K562 (cell line): ENCODE data around the gene SCAMP3. TPM values are rescaled to one million over a fixed set of nuclear protein-coding genes. Genes with fewer than 3 reads are reported as not detected.

ENCODE experiments used
- ASH1L ChIP-seq: fragments of 450-650 bp; IDR thresholded peaks from 2 replicates; pipeline ENCODE4 v1.6.1; 2018; ENCODE audit warnings: borderline replicate concordance, mild to moderate bottlenecking, low read depth; ENCODE audit not compliant: partially characterized antibody
- BCL6 ChIP-seq: fragments of 250-450 bp; sonication (Bioruptor Pico); IDR thresholded peaks from 2 replicates; pipeline ENCODE4 v1.4.0; 2020
- BRCA1 ChIP-seq, 2 experiments: fragments of 450-650 bp in 1 of 2; sonication (generic) in 1 of 2; formaldehyde crosslinking in 1 of 2; IDR thresholded peaks; 2 replicates each; pipeline versions ENCODE4 v1.5.0 to v1.6.1; 2017 to 2020; ENCODE audit warnings: mild to moderate bottlenecking in 1 of 2, missing genetic modification reagents in 1 of 2
- C11orf30 ChIP-seq: fragments of 450-650 bp; IDR thresholded peaks from 2 replicates; pipeline ENCODE4 v1.6.1; 2016; ENCODE audit warnings: low read depth, mild to moderate bottlenecking
- CHD2 ChIP-seq: IDR thresholded peaks from 2 replicates; pipeline ENCODE4 v1.6.1; 2011; ENCODE audit warnings: low read depth, low read length
- CHD4 ChIP-seq: fragments of 200-600 bp; sonication (generic); IDR thresholded peaks from 3 replicates; pipeline ENCODE4 v1.6.1; 2012; ENCODE audit warnings: low read depth, mild to moderate bottlenecking, mixed read lengths, low read length, inconsistent platforms; ENCODE audit not compliant: insufficient read depth, insufficient replicate concordance, poor library complexity, severe bottlenecking
- ETV1 ChIP-seq: fragments of 450-650 bp; conservative IDR thresholded peaks from 2 replicates; pipeline ENCODE4 v1.6.1; 2016; ENCODE audit warnings: missing genetic modification characterization, control low read depth, low read depth, missing compliant biosample characterization
- GATAD2A ChIP-seq: fragments of 450-650 bp; IDR thresholded peaks from 2 replicates; pipeline ENCODE4 v1.6.1; 2017
- GATAD2B ChIP-seq: fragments of 450-650 bp; IDR thresholded peaks from 2 replicates; pipeline ENCODE4 v1.6.1; 2017; ENCODE audit warnings: mild to moderate bottlenecking, borderline replicate concordance
- HMGXB4 ChIP-seq: sonication (generic); formaldehyde crosslinking; IDR thresholded peaks from 2 replicates; pipeline ENCODE4 v1.8.1; 2023; ENCODE audit warnings: mild to moderate bottlenecking, missing genetic modification reagents
- JUN ChIP-seq, 2 experiments: sonication (generic) in 1 of 2; formaldehyde crosslinking in 1 of 2; IDR thresholded peaks; 2 replicates each; pipeline versions ENCODE4 v1.6.1 to v1.8.0; 2012 to 2022; ENCODE audit warnings: borderline replicate concordance in 2 of 2, mild to moderate bottlenecking in 2 of 2, improper control_type of control experiment in 1 of 2, low read depth in 1 of 2, low read length in 1 of 2, missing genetic modification reagents in 1 of 2
- KLF16 ChIP-seq: IDR thresholded peaks from 2 replicates; pipeline ENCODE4 v1.6.1; 2016; ENCODE audit warnings: antibody characterized with exemption
- MEF2D ChIP-seq: conservative IDR thresholded peaks from 2 replicates; pipeline ENCODE4 v1.6.1; 2016; ENCODE audit warnings: low read depth, missing genetic modification characterization, missing compliant biosample characterization
- PHB2 ChIP-seq: fragments of 450-650 bp; IDR thresholded peaks from 2 replicates; pipeline ENCODE4 v1.6.1; 2017; ENCODE audit warnings: low read depth
- POLR3A ChIP-seq: IDR thresholded peaks from 2 replicates; pipeline ENCODE4 v1.6.1; 2011; ENCODE audit warnings: borderline replicate concordance, mild to moderate bottlenecking, moderate library complexity; ENCODE audit not compliant: insufficient read length, insufficient read depth; ENCODE audit errors: extremely low read depth
- SRSF1 ChIP-seq: fragments of 200-400 bp; formaldehyde crosslinking; IDR thresholded peaks from 2 replicates; pipeline ENCODE4 v1.6.1; 2017; ENCODE audit warnings: mild to moderate bottlenecking, low read depth, low read length, moderate library complexity
- XRCC4 ChIP-seq: IDR thresholded peaks from one replicate; pipeline ENCODE4 v1.6.1; 2011; ENCODE audit not compliant: insufficient read depth, insufficient read length; ENCODE audit errors: extremely low read depth
- ZKSCAN1 ChIP-seq: fragments of 150-350 bp; IDR thresholded peaks from 2 replicates; pipeline ENCODE4 v1.6.1; 2016; ENCODE audit warnings: low read depth, low read length
- ZNF165 ChIP-seq: fragments of 250-450 bp; sonication (Bioruptor Pico); IDR thresholded peaks from 2 replicates; pipeline ENCODE4 v1.4.0; 2020; ENCODE audit warnings: borderline replicate concordance
- ZNF217 ChIP-seq: sonication (generic); formaldehyde crosslinking; IDR thresholded peaks from 2 replicates; pipeline ENCODE4 v1.8.0; 2022; ENCODE audit warnings: mild to moderate bottlenecking, missing genetic modification reagents
- ZNF511 ChIP-seq: sonication (generic); formaldehyde crosslinking; IDR thresholded peaks from 2 replicates; pipeline ENCODE4 v1.8.0; 2022; ENCODE audit warnings: mild to moderate bottlenecking, missing genetic modification reagents
- polyA plus RNA-seq, 8 experiments: library from polyadenylated mRNA; depleted of rRNA in 4 of 8; stranded (reverse) in 5 of 8; unstranded in 3 of 8; fragments of >200 nt; fragmentation: Nextera tagmentation in 2 of 8; fragmentation: Illumina TruSeq in 1 of 8; extraction: Ambion mirVana in 2 of 8; extraction: Trizol in 1 of 8; gene quantifications; 2 replicates each; pipeline versions ENCODE4 v1.2.1 to v1.2.3, GENCODE V29; 2011 to 2014; ENCODE audit warnings: inconsistent platforms in 1 of 8, missing spikeins in 1 of 8
- total RNA-seq, 7 experiments: library from RNA; depleted of rRNA in 6 of 7; stranded (reverse); fragments of >200 nt in 6 of 7; fragmentation: Illumina TruSeq in 2 of 7; extraction: Trizol in 2 of 7; gene quantifications; 2 replicates each; pipeline versions ENCODE4 v1.2.1 to v1.2.3, GENCODE V29; 2011 to 2021; ENCODE audit warnings: low replicate concordance in 1 of 7
- TF ChIP-seq, protein P1 (sequence below): sonication (generic); formaldehyde crosslinking; IDR thresholded peaks from 2 replicates; pipeline ENCODE4 v1.8.0; 2022; ENCODE audit warnings: mild to moderate bottlenecking, missing genetic modification reagents, borderline replicate concordance
- TF ChIP-seq, protein P2 (sequence below): fragments of 250-450 bp; sonication (Bioruptor Pico); IDR thresholded peaks from 2 replicates; pipeline ENCODE4 v1.9.0; 2021; ENCODE audit warnings: mild to moderate bottlenecking

SCAMP3 gene
- total and polyA plus RNA-seq, 9 of the 15 experiments (the other 6 are each of a cell fraction or from before 2014, with no cell fraction given): 14.2 to 131 (median 86.1) TPM

GRCh38 chr1:155250633-155251449 lies 11.3 kb downstream of the SCAMP3 start (continued):
- TF ChIP-seq JUN (IDR thresholded peaks at IDR 0.05; ENCODE audit: borderline replicate concordance, low read depth, low read length): peak; percentile 47; the same call in 1 of the 2 replicates
- no peak for TF ChIP-seq JUN (CRISPR knock-in tag; IDR thresholded peaks at IDR 0.05; ENCODE audit: borderline replicate concordance)
- TF ChIP-seq ETV1 (tag): no peak
- no peak for TF ChIP-seq C11orf30
- TF ChIP-seq, protein P1, sequence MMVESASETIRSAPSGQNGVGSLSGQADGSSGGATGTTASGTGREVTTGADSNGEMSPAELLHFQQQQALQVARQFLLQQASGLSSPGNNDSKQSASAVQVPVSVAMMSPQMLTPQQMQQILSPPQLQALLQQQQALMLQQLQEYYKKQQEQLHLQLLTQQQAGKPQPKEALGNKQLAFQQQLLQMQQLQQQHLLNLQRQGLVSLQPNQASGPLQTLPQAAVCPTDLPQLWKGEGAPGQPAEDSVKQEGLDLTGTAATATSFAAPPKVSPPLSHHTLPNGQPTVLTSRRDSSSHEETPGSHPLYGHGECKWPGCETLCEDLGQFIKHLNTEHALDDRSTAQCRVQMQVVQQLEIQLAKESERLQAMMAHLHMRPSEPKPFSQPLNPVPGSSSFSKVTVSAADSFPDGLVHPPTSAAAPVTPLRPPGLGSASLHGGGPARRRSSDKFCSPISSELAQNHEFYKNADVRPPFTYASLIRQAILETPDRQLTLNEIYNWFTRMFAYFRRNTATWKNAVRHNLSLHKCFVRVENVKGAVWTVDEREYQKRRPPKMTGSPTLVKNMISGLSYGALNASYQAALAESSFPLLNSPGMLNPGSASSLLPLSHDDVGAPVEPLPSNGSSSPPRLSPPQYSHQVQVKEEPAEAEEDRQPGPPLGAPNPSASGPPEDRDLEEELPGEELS (CRISPR knock-in tag): no peak
- no peak for TF ChIP-seq XRCC4
- TF ChIP-seq POLR3A: no peak
- TF ChIP-seq KLF16: peak; percentile 74
- TF ChIP-seq ZNF511: no peak
- no peak for TF ChIP-seq ZNF165
- TF ChIP-seq GATAD2A: no peak
- no peak for TF ChIP-seq ASH1L
- TF ChIP-seq ZKSCAN1: peak; percentile 60; the same call in 1 of the 2 replicates
- no peak for TF ChIP-seq BCL6 (CRISPR knock-in tag)
- TF ChIP-seq BRCA1 (IDR thresholded peaks at IDR 0.05): no peak
- TF ChIP-seq BRCA1 (CRISPR knock-in tag; IDR thresholded peaks at IDR 0.05): no peak
- TF ChIP-seq CHD2: 0 out of 2 replicates have a peak, but pooled peaks have one; percentile 29
- no peak for TF ChIP-seq SRSF1
- TF ChIP-seq, protein P2, sequence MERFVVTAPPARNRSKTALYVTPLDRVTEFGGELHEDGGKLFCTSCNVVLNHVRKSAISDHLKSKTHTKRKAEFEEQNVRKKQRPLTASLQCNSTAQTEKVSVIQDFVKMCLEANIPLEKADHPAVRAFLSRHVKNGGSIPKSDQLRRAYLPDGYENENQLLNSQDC: no peak
- TF ChIP-seq PHB2: no peak
- no peak for TF ChIP-seq MEF2D (tag)
- peak; percentile 93; the same call in 1 of the 2 replicates for TF ChIP-seq HMGXB4
- no peak for TF ChIP-seq GATAD2B
- no peak for TF ChIP-seq CHD4
- TF ChIP-seq ZNF217: no peak
